HG03571 (cell line): ENCODE data around the gene PARD3.
"Not testable (repeated sequence)": the region's sequence is repeated elsewhere in the genome, so short reads cannot be mapped to it uniquely, and the experiment has no call there.

Experiments used
- ATAC-seq: cut with Tn5 transposase; IDR thresholded peaks from one replicate; pipeline ENCODE4 v1.9.1; 2021; ENCODE audit not compliant: unreplicated experiment

PARD3 gene

GRCh38 chr10:34474555-34475273 lies 340.4 kb downstream of the PARD3 start:
- ATAC-seq, result no peak

- ATAC-seq, result no peak
Measured at GRCh38 chr10:34474009-34474376, 341.1 kb downstream of the PARD3 start.

DNA sequence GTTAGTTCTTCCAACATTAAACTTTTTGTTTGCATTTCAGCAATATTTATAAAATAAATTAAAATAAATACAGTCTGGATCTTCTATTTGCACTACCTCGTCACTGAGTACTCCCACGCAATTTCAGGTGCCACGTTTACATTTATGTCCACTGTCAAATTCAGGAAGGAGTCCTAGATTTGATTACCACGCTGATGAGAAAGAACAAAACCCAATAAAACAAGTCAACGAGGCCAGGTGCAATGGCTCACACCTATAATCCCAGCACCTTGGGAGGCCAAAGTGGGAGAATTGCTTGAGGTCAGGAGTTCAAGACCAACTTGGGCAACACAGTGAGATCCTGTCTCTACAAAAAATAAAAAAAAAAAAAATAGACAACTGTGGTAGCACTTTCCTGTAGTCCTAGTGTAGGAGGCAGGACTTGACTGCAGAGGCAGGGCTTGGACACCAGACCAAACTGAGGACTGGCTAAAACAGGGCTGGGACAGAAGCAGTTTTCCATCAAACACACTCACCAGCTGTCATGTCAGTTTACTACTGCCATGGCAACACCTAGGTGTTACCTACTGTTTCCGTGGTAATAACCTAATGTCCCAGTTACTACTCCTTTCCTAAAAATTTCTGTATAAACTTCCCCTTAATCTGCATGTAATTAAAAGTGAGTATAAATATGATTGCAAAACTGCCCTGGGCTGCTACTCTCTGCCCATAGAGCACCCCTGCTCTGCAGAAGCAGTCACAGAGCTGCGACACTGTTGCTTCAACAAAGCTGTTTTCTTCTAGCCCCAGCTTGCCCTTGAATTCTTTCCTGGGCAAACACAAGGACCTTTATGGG lies 341.7 kb downstream of the PARD3 start:
- no peak for ATAC-seq

GRCh38 chr10:34470307-34470706 lies 344.8 kb downstream of the PARD3 start:
- no peak for ATAC-seq

- no peak for ATAC-seq
Measured at GRCh38 chr10:34469446-34469845, 345.6 kb downstream of the PARD3 start.

DNA sequence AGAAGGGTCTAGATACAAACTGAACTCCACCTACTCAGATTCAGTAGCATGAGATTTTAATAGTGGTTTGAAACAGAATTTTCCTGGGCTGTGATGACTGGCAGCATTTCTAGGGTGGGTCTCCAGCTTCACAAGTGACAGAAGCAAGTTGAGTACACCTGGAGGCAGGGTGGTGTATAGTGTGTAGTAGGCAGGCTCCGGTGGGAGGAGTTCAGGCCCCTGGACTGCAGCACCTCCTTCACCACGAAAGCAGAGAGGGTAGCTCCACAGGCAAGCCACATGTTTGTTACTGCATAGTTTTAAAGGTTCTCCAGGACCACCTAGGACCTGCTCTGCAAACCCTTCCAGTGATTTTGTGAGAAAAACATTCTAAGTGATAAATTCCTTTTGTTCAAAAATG lies 347.2 kb downstream of the PARD3 start:
- ATAC-seq, result no peak

GRCh38 chr10:34467364-34467763 lies 347.7 kb downstream of the PARD3 start:
- no peak for ATAC-seq

DNA sequence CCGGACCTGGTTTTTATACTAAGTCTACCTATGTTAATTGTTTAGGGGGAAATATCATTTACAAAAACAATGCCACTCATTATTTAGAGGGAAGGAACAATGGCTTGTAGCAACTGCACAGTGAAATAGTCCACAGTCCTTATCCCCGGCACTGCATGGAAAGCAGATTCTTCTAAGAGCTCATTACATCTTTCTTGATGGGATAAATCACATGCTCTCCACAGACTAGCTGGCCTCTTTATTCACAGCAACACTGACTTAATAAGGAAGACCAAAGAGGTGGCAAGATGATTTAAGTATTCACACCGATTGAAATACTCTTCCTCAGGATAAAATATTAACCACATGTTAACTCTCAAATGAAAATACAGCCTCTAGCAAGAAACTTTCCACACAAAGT lies 349.4 kb downstream of the PARD3 start:
- no peak for ATAC-seq

DNA sequence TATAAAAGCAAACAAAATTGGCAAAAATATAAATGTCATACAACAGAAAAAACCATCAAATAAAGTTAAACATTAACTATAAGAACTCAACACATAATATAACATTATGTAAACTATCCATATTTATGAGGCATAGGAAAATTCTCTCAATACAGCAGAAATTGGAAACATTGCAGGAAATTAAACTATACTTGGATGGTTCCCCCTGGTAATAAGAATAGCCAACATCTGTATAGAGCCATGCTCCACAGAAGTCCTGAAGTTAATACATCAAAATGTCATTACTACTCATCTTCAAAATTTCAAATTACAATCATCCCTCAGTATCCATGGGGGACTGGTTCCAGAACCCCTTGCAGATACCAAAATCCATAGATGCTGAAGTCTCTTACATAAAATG lies 350.5 kb downstream of the PARD3 start:
- no peak for ATAC-seq

GRCh38 chr10:34464000-34464399 lies 351.1 kb downstream of the PARD3 start:
- no peak for ATAC-seq

DNA sequence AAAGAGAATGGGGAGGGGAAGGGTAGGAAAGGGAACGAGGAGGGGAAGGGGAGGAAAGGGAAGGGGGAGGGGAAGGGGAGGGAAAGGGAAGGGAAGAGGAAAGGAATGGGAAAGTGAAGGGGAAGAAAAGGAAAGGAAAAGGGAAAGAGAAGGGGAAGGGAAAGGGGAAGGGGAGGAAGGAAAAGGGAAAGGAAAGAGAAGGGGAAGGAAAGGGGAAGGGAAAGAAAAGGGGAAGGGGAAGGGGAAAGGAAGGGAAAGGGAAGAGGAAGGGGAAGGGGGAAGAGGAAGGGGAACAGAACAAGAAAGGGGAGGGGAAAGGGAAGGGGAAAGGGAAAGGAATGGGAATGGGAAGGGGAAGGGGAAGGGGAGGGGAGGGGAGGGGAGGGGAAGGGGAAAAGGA lies 352.1 kb downstream of the PARD3 start:
- no peak for ATAC-seq

DNA sequence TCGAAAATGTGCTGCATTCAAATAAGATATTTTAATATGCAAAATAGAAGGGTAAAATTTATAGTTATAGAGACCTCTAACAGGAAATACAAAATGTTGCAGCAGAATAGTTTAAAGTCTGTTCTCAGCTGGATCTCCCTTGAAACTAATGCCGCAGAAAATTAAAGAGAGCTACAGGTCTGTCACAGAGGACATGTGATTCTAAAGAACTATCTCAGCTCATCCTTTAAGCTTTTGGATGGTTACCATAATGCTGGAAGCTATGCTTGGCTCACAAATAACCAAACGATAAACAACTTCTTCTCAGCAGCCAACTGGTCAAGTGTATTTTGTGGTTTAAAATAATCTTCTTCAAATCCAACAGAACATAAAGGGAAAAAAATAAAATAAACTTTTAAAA lies 353.0 kb downstream of the PARD3 start:
- ATAC-seq, result no peak

- no peak for ATAC-seq
Measured at GRCh38 chr10:34454590-34455261, 360.4 kb downstream of the PARD3 start.

DNA sequence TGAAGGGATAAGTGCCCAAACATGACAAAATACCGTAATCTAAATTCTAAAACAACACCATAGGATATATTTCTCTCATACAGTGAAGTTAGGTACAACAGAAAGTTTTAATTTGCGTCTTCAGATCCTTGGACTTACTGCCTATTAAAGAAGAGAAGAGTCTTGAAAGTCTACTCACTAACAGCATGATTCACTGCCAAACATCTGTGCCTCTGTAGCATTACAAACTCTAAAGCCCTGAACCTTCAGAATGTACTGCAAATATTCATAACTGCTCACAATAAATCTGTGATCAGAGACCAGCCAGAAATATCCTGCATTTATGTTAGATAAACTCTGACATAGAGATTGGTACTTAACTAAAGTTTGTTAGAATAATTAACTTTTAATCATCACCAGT lies 365.3 kb downstream of the PARD3 start:
- ATAC-seq, result no peak

DNA sequence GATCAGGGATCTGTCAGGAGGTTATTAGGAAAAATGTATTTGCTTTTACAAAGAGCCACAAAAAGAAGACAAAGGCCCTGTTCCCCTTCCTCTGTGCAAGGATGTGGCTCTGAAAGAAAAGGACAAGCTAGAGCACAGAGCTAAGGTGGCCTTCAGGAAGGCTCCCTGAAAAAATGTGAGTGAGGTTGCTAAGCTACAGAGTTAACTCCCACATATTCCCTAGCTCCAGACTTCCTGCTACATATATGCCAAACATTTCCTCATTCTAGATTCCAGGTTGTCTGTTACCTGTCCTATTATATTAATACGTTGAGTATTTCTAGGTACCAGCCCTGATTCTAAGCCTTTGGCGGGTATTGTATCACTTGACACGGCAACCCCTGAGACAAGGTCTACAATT lies 369.0 kb downstream of the PARD3 start:
- no peak for ATAC-seq

GRCh38 chr10:34444223-34445183 lies 370.6 kb downstream of the PARD3 start:
- ATAC-seq, result no peak

DNA sequence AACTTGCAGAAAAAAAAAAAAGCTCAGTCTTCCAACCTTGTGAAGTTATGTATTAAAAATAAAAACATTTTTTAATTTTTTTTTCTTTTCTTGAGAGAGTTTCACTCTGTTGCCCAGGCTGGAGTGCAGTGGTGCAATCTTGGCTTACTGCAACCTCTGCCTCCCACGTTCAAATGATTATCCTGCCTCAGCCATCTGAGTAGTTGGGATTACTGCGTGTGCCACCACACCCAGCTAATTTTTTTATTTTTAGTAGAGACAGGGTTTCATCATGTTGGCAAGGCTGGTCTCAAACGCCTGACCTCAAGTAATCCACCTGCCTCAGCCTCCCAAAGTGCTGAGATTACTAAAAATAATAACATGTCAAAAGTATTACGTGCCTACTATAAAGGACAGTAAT lies 375.7 kb downstream of the PARD3 start:
- not testable (repeated sequence) for ATAC-seq

DNA sequence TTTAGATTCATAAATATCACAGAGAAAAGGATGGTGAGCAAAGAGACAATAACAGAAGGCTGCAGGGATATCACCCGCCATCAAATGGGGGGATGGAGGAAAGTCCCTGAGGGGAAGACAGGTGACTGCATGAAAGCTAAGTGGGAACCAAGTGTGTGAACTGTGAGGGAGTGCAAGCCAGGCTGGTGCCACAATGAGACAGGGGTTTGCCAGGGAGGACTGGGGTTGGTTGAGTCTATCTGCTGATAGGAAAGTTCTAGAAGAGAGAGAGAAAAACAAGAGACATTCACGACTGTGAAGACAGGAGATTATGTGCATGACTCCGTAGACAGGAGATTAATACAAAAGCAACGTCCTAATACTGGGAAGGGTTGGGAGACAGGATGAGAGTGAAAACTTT lies 376.4 kb downstream of the PARD3 start:
- no peak for ATAC-seq

DNA sequence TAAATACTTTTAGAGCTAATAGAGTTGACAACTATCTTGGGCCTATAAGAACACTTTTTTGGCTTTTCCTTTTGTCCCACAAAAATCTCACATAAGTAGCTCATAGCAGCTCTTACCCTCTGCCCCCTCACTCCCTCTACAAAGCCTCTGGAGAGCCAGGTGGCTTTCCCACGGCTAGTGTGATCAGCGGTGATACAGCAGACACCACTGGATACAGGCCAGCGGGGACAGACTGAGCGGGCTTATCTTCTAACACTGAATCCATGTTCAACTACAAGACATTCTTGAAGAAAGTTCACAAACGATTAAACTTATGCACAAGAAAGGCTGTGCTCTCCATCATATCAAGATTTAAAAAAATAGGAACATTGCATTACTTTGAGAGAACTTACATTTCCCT lies 377.2 kb downstream of the PARD3 start:
- ATAC-seq, result no peak

- no peak for ATAC-seq
Measured at GRCh38 chr10:34434119-34434594, 380.9 kb downstream of the PARD3 start.
